ENCODE data around the gene ASTL.

ASTL gene

GRCh38 chr2:96148410-96149217 is 10.3 kb upstream of the ASTL start:
- H3K27ac ChIP-seq: peak overlapping the region; percentile 83
- TF ChIP-seq CTCF (IDR thresholded peaks at IDR 0.05) (no peak), ZFX (IDR thresholded peaks at IDR 0.05; ENCODE audit: borderline replicate concordance) (no peak)

GRCh38 chr2:96147593-96148201 is 9.4 kb upstream of the ASTL start:
- H3K27ac ChIP-seq: peak overlapping the region; percentile 83
- TF ChIP-seq ZFX (IDR thresholded peaks at IDR 0.05; ENCODE audit: borderline replicate concordance) (no peak), CTCF (IDR thresholded peaks at IDR 0.05) (no peak)

GRCh38 chr2:96146881-96147592 is 8.7 kb upstream of the ASTL start:
- peak overlapping the region; percentile 83 for H3K27ac ChIP-seq
- TF ChIP-seq ZFX (IDR thresholded peaks at IDR 0.05; ENCODE audit: borderline replicate concordance) (no peak), CTCF (IDR thresholded peaks at IDR 0.05) (no peak)

GRCh38 chr2:96146153-96146880 is 8.0 kb upstream of the ASTL start:
- peak overlapping the region; percentile 83 for H3K27ac ChIP-seq
- no peak for TF ChIP-seq CTCF (IDR thresholded peaks at IDR 0.05)
- TF ChIP-seq ZFX (IDR thresholded peaks at IDR 0.05; ENCODE audit: borderline replicate concordance): no peak

- TF ChIP-seq ZFX (IDR thresholded peaks at IDR 0.05; ENCODE audit: borderline replicate concordance) (no peak), CTCF (IDR thresholded peaks at IDR 0.05) (no peak)
- peak overlapping the region; percentile 83 for H3K27ac ChIP-seq
Observed at GRCh38 chr2:96145848-96146152, 7.5 kb upstream of the ASTL start.

- TF ChIP-seq CTCF (IDR thresholded peaks at IDR 0.05) (no peak), ZFX (IDR thresholded peaks at IDR 0.05; ENCODE audit: borderline replicate concordance) (no peak)
- H3K27ac ChIP-seq: peak within 1 kb of the TSS; percentile 83
Observed at GRCh38 chr2:96145036-96145847, 6.9 kb upstream of the ASTL start, which contains the start of gene DUSP2. DUSP2 (minus strand) TSS chr2:96145440; CDS start chr2:96145354, 86 bp downstream.
